Glomerular visceral epithelial cell (primary cell): Measurements from ENCODE around the gene NCAPH2.
"Not testable (repeated sequence)": the region's sequence is repeated elsewhere in the genome, so short reads cannot be mapped to it uniquely, and the experiment has no call there.

ENCODE experiments used
- DNase-seq: peaks from one replicate; pipeline ENCODE4 v3.0.0-alpha.2; 2016; ENCODE audit errors: extremely low spot score

NCAPH2 gene

DNA sequence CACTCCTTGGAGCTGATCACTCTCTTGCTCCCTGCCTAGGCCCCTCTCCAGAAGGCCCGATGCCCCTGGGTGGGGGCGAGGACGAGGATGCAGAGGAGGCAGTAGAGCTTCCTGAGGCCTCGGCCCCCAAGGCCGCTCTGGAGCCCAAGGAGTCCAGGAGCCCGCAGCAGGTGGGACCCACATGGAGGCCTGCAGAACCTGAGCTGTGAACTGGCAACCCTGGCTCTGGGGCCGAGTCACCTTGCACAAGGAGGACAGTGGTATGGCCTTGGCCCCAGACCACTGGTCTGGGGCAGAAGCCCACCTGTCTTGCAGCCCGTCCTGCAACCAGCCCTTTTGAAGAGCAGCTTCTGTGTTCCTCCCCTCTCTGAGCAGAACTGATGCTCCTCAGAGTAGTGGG, 11.1 kb downstream of the NCAPH2 start:
- no peak for DNase-seq

DNA sequence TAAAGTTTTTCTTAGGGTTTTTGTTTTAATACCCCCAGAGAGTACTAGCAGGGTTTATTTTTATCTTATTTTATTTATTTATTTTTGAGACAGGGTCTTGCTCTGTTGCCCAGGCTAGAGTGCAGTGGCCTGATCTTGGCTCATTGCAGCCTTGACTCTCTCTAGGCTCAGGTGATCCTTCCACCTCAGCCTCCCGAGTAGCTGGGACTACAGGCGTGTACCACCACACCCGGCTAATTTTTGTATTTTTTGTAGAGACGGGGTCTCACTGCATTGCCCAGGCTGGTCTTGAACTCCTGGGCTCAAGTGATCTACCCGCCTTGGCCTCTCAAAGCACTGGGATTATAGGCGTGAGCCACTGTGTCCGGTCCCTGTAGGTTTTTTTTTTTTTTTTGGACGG, 12.2 kb downstream of the NCAPH2 start:
- not testable (repeated sequence) for DNase-seq

- DNase-seq = no peak
Measured at GRCh38 chr22:50520826-50521453, 12.9 kb downstream of the NCAPH2 start.

DNA sequence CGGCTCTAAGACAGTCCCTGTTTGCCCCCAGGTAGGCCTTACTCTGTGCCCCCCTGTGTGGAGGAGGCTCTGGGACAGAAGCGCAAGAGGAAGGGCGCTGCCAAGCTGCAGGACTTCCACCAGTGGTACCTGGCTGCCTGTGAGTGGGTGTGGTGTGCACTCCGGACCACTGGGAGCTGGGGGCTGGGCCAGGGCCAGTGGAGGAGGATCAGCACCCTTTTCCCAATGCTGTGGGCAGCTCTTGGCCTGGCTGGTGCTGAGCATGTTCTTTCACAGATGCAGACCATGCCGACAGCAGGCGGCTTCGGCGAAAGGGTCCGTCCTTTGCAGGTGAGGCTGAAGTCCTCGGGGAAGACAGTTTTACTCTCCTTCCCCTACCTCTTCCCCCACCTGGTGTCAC, 13.7 kb downstream of the NCAPH2 start:
- DNase-seq = no peak

GRCh38 chr22:50522208-50522805, 14.3 kb downstream of the NCAPH2 start:
- no peak for DNase-seq

- DNase-seq = no peak
Measured at GRCh38 chr22:50522806-50523438, 14.9 kb downstream of the NCAPH2 start.

GRCh38 chr22:50523458-50523805, 15.4 kb downstream of the NCAPH2 start:
- DNase-seq = no peak

DNA sequence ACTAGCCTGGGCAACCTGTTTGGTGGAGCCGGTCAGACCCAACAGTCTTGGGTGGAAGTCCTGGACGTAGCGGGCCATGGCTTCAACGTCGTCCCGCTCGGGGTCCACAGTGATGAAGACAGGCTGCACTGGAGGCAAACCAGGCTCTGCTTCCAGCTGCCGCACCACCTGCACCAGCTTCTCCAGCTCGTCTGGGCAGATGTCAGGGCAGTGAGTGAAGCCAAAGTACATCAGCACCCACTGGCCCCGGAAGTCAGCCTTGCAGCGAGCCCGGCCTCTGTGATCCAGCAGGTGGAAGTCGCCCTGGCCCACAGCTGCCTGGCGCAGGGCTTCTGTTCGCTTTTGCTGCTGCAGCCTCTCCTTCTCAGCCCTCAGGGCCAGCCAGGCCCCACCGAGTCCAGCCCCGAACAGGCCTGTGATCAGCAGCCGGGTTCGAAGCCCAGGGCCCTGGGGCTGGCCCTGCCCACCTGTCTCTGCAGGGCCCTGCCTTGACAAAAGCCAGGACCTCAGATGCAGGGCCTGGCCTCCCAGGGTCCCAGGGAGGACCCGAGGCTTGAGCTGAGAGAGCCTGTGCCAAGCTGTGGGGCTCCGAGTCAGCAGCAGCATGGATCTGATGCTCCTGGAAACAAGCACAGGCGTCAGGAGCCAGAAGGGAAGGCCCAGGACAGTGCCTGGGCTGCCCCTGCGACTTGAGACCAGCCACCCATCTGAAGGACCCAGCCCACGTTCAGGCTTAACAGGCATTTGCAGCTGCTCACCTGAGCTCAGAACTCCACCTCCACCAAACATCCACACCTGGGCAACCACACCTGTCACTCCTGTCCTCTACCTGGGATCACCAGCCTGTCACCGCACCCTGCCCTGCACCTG, 16.0 kb downstream of the NCAPH2 start:
- DNase-seq = no peak

- DNase-seq = peak; percentile 25
Measured at GRCh38 chr22:50524676-50525103, 16.7 kb downstream of the NCAPH2 start.

DNA sequence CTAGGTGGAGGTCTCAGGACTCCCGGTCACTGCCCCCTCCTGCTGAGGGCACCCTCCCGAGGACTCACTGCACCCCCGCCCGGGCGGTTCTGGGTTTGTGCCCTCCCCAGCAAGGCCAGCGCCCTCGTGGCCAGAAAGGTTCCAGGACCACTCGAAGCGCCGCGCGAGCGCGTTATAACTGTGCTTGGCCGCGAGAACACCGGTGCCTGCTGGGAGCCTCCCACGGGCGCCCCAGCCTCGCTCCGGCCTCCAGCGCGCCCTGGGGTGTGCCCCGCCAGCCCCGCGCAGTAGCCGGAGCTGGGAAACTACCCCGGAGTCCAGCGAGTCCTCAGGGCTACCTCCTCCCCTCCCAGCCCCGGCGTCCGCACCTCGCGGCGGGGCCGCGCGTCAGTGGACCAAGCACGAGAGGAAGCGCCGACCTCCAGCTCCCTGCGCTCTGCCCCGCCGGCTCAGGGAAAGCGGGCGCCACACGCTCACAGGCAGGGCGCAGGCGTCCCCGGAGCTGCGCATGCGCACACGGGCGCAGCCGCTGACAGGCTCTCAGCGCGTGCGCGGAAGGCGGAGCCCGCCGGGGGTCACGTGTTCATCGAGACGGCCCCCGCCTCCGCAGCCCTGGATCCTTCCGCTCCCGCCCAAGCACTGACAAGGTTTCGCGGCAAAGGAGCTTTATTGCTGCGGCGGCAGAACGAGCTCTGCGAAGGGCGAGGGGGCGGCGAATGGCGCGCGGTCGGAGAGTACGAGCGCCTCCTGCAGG, 17.3 kb downstream of the NCAPH2 start, which contains the start of gene SCO2:
SCO2 (minus strand) TSS at position 495 of the 754 bp plus-strand sequence. CDS start 1,187 bp downstream, outside the sequence.
- peak; percentile 96 for DNase-seq

DNA sequence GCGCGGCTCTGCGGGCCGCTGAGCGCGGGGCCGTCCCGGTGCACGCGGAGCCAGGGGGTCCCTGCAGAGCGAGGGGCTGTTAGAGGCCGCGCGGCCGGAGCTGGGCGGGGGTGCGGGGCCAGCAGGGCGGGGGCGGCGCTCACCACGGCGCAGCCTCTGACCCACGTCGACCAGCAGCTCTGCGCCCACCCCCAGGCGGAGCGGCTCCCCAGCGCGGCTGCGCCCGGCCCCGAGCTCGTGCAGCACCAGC, 17.8 kb downstream of the NCAPH2 start:
- DNase-seq = no peak

- peak; percentile 75 for DNase-seq
Measured at GRCh38 chr22:50526108-50526833, 18.2 kb downstream of the NCAPH2 start.

DNA sequence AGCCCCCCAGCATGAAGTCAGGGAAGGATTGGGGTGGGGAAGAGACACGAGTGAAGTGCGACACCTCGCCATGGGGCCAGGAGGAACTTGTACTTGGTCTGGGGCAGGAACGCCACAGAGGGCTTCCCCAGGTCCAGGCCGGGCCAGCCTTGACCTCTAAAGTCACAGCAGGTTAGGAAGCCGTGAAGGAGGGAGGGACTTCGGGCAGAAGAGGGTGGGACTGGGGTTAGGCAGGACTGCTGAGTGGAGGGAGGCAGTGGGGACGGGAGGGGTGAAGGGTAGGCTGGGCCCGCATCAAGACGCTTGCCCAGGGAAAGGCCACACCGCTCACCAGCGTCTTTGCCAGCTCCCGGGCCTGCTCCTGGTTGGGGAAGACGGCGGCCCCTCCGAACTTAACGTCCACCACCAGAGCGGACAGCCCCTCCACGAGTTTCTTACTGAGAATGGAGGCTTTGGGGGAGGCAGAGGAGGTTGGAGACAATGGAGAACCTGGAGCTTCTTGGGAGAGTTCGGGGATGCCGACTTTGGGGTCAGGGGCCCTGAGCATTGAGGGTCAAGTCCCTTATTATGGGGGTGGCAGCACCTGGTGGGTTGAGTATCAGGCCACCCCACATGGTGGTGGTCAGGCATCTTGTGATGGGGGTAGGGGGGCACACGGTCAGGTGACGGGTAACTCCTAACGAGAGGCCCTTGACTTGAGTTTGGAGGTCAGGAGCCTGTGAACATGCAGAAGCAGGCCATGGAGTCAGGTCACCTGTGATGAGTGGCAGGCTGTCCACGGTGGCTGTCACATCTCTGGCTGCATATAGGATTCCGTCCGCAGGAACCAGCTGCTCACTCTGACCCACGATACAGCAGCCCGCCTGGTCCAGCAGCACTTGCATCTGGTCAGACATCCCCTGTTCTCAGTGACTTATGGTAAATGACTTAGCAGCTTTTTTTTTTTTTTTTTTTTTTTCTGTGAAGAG, 19.1 kb downstream of the NCAPH2 start:
- DNase-seq = no peak

GRCh38 chr22:50527921-50528681, 20.1 kb downstream of the NCAPH2 start:
- no peak for DNase-seq

GRCh38 chr22:50528682-50529415, 20.8 kb downstream of the NCAPH2 start:
- DNase-seq = no peak

DNA sequence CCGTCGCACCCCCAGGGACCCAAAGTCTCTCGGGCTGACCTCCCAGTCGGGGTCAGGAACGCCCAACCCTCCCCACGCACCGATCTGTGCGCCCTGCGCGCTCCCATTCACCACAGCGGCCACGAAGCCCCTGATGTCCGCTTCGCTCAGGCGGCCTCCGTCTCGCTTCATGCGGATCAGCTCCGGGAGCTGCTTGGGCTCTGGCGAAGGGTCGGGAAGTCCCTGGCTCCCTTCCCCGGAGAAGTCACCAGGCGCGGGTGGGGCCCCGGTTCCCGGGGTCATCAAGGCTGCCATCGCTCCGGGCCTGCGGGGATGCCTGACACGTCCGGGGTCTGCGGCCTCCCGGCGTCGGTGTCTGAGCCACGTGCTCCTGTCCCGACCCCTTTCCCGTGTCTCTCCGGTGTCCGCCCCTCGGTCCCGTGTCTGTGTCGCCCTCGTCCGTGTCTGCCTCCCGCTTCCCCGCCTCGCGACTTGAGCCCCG, 21.4 kb downstream of the NCAPH2 start:
- DNase-seq = no peak

DNA sequence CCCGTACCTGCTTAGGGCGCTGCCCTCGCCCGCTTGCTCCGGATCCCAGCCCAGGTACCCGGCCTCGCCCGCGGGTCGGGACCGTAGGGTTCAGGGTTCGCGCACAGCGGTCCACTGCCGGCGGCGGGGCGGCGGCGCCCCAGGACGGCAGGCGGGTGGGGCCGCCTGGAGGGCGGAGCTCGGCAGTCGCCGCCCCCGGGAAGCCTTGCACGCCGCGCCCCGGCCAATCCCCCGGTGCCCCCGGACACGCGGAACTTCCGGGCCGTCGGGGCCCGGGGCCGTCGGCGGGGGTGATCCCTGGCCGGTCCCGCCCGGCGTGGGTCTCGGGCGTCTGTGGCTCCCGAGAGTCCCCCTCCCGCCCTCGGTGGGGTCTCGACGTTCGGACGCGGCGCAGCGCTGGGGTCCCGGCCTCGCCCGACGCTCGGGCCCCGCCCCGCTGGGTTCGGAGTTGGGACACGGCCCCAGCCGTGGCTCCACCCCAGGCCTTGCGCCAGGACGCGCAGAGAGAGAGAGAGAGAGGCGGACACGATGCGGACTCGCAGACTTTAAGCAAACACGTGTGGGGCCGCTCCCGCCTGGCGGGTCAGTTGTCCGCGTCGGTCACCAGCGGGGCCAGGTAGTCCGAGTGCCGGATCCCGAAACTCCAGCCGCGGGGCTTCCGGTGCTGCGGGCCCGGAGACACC, 22.0 kb downstream of the NCAPH2 start, which contains the start of gene TYMP:
TYMP (minus strand) TSS at position 116 of the 683 bp plus-strand sequence. CDS start 303 bp downstream, outside the sequence.
- peak; percentile 36 for DNase-seq

DNA sequence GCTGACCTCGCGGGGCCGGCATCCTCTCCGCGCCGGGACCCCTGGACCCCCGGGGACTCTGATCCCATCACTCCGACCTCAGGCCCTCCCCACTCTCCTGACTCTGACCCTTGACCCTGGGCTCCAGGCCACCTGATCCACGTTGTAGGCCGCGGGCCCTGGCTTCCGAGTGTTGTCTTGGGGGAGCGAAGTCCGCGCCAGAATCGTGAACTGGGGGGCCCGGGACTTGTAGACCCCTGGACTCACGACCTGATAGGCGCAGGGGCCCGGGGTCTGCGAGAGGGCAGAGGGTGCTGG, 22.5 kb downstream of the NCAPH2 start:
- no peak for DNase-seq
